GM18526 (cell line): ENCODE data around the gene TMEM116.
A peak's percentile ranks its signal among the peaks of the same experiment; 100 is the strongest.

Experiments
- POLR2A ChIP-seq: IDR thresholded peaks from 3 replicates; pipeline ENCODE4 v1.6.1; 2011; ENCODE audit not compliant: insufficient read length; ENCODE audit errors: extremely low read depth

The TMEM116 gene

GRCh38 chr12:112013601-112014402 is 837 bp upstream of the TMEM116 start:
- peak; percentile 76 for TF ChIP-seq POLR2A

DNA sequence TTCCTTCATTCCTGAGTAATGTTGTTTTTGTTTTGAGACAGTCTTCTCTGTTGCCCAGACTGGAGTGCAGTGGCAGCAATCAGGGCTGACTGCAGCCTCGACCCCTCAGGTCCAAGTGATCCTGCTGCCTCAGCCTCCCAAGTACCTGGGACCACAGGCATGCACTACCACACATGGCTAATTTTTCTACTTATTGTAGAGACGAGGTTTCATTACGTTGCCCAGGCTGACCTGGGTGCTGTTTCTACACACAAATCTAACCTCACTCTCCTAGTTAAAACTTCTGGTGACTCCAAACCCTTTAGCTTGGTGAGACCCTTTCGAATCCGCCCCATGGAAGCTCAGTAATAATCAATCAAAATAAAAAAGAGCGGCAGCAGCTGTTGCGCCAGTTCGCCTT is 1.3 kb downstream of the TMEM116 start:
- TF ChIP-seq POLR2A: no peak

DNA sequence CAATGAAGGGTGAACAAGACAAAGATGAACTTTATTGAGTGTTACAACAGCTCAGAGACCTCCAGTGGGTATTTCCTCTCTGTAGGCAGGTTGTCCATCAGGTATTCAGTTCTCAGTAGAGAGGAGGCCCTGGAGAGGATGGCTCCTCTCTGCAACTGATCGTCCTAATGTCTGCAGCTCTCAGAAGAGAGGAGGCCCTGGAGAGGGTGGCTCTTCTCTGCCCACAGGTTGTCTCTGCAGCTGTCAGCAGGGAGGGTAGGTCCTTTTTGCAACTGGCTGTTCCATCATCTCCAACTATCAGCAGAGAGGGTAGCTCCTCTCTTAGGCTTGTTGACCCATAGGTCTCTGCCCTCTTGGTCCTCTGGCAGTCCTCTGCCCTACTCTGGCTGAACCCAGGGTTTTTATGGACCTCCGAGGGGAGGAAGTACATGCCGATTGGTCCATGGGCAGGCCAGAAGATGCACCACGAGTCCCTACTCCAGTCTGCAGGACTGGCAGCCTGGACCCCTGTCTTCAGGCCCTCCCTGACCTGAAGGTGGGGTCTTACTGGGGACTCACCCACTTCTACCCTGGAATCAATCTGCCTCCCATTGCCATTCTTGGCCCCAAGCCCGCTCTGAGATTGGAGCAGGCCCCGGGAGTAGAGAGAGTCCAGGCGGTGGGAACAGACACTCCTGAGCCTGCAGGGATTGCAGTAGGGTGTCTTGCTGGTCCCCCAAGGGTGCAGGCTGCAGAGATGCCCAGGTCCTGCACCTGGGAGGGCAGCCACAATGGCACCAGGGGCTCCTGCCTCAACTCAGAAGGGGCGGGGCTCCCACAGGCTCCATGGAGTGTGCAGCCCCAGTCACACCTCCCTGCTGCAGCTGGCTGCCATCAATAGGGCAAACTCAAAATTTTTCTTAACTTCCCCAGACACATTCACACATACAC is 2.3 kb downstream of the TMEM116 start:
- no peak for TF ChIP-seq POLR2A

DNA sequence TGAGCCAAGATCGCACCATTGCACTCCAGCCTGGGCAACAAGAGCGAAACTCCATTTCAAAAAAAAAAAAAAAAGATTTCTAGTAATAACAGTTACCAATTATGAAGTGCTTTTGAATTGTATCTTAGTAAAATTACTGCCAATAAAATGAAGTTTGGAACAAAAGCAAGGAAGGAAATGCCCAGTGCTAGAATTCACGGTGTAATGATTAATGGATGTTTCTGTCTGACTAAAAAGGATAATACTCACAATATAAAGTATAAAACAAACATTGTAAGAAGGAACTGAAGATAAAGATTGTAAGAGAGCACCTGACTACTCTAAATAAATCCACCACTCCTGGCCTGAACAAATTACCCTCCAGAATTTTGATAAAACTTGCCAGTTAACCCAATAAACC is 4.0 kb downstream of the TMEM116 start:
- no peak for TF ChIP-seq POLR2A

DNA sequence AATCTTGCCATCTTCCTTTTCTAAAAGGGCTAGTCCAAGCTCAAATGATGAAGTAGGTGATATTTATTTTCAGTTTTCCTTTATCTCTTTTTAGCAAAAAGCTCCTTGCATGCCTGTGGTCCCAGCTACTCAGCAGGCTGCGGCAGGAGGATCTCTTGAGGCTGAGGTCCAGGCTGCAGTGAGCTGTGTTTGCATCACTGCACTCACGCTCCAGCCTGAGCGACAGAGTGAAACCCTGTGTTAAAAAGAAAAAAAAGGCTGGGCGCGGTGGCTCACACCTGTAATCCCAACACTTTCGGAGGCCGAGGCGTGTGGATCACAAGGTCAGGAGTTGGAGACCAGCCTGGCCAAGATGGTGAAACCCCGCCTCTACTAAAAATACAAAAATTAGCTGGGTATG is 5.0 kb downstream of the TMEM116 start:
- TF ChIP-seq POLR2A: no peak

GRCh38 chr12:112005419-112006395 is 7.3 kb downstream of the TMEM116 start:
- no peak for TF ChIP-seq POLR2A

- no peak for TF ChIP-seq POLR2A
Measured at GRCh38 chr12:112004041-112004440, 8.9 kb downstream of the TMEM116 start.

- no peak for TF ChIP-seq POLR2A
Measured at GRCh38 chr12:112001576-112001975, 11.4 kb downstream of the TMEM116 start.

DNA sequence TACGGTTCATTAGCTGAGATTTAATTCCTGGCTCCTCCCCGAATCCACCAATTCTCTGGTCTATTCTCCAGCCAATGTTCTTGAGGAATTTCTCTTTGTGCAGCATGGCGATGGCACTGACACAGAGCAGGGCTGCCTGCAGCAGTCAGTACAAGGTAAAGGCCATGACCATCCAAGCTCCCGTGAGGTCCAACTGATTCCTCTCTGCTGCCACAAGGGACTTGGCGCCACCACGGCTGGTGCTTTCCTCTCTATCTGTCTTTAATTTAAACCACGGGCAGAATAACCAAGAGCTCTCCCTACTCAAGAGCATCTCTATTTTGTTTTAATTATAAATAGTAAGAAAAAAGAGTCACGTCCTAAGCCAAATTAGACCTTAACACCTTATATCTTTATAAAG is 12.1 kb downstream of the TMEM116 start:
- no peak for TF ChIP-seq POLR2A

DNA sequence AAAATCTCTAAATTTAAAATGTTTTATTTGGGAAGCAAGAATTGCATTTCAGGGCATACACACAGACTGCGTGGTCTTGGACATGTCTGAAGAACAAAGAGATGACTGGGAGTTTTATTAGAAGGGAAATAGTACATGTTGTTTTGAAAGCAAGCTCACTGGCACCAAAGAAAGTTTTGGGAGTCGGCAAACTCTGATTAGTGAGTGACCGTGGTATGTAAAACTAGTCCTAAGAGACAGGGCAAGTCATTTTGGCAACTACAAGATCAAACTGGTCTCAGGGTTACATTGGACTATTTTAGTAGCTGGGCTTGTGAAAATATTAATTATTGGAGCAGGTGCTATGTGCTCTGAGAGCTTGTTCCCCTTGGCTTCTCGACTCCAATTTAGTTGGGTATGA is 14.9 kb downstream of the TMEM116 start:
- TF ChIP-seq POLR2A: no peak

- TF ChIP-seq POLR2A: no peak
Measured at GRCh38 chr12:111997300-111997699, 15.7 kb downstream of the TMEM116 start.

DNA sequence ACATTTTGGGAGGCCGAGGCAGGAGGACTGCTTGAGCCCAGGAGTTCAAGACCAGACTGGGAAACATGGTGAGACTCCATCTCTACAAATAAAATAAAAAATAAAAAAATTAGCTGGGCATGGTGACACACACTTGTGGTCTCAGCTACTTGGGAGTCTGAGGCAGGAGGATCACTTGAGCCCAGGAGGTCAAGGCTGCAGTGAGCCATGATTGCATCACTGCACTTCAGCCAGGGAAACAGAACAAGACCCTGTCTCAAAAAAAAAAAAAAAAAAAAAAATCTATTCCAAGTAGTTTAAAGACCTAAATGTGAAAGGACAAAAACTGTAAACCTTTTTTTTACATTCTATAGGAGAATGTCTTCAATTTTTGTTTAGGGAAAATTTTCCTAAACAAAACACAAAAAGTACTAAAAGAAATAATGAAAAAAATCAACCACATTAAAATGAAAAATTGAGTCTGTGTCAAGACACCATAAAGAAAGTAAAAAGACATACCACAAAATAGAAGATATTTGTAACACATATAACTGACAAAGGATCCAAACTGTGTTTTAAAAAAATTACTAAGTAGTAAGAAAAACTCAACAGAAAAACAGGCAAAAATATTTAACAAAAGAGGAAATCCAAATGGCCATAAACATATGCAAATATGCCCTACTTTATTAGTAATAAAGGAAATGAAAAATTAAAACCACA is 17.0 kb downstream of the TMEM116 start:
- no peak for TF ChIP-seq POLR2A

DNA sequence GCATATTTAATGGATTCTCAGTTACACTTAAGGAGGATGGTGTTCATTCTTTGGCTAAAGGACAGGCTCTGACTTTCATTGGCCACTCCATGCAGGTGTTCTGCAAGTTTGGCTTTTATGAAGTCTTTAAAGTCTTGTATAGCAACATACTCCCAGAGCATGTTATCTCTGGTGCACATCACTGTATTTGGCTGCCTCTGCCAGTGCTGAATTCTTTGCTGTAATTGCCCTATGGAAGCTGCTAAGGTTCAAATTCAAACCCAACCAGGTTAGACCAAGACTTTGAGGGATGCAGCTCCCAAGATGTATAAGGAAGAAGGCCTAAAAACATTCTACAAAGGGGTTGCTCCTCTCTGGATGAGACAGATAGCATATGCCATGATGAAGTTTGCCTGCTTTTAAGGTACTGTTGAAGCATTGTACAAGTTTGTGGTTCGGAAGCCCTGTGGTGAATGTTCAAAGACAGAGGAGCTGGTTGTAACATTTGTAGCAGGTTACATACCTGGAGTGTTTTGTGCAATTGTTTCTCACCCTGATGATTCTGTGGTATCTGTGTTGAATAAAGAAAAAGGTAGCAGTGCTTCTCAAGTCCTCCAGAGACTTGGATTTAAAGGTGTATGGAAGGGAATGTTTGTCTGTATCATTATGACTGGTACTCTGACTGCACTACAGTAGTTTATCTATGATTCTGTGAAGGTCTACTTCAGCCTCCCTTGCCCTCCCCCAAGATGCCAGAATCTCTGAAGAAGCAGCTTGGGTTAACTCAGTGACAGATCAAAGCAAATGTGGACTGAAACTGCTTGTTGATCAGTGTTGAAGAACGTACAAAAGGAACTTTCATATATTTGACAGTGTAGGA is 19.4 kb downstream of the TMEM116 start:
- no peak for TF ChIP-seq POLR2A

GRCh38 chr12:111992464-111992863 is 20.5 kb downstream of the TMEM116 start:
- no peak for TF ChIP-seq POLR2A

DNA sequence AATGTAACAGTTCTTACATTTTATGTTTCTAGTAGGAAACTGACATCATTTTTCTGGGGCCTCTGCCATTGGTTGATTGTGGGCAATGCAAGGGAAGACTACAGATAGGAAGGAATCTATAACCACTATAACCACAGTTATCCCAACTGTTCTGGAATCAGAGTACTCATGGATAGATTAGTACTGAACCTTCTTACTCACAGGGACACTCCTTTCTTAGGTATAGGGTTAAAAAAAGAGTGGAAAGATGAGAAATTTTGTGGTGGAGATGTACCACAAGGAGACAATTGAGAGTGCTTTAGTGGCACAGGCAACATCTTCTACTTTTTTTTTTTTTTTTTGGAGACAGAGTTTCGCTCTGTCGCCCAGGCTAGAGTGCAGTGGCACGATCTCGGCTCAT is 21.0 kb downstream of the TMEM116 start:
- TF ChIP-seq POLR2A: no peak
